Epithelial cell of proximal tubule (primary cell): ENCODE measurements around the gene LRMDA. TPM values are rescaled to one million over a fixed set of nuclear protein-coding genes. Genes with fewer than 3 reads are reported as not detected.

Experiments used
- DNase-seq: peaks from one replicate; pipeline ENCODE4 v3.0.0-alpha.2; 2011; ENCODE audit warnings: low read depth
- H3K4me3 ChIP-seq: 2 replicates; pipeline ENCODE4 v1.5.1; 2011; ENCODE audit warnings: low read depth, mild to moderate bottlenecking, low read length
- CTCF ChIP-seq: conservative IDR thresholded peaks from 2 replicates; pipeline ENCODE4 v1.5.1; 2012; ENCODE audit warnings: low read depth, mild to moderate bottlenecking, low read length
- total RNA-seq: library from RNA; depleted of rRNA; stranded (reverse); fragments of >200 nt; gene quantifications from 2 replicates; pipeline ENCODE4 v1.2.3, GENCODE V29; 2015

The LRMDA gene
- total RNA-seq, 1 donor from 2014 or later = 0.75 TPM

GRCh38 chr10:75438275-75438674 lies 6.9 kb downstream of the LRMDA start:
- no peak for DNase-seq
- no peak for TF ChIP-seq CTCF
- H3K4me3 ChIP-seq = no peak overlapping the region

GRCh38 chr10:75439811-75440210 lies 8.4 kb downstream of the LRMDA start:
- no peak for TF ChIP-seq CTCF

DNA sequence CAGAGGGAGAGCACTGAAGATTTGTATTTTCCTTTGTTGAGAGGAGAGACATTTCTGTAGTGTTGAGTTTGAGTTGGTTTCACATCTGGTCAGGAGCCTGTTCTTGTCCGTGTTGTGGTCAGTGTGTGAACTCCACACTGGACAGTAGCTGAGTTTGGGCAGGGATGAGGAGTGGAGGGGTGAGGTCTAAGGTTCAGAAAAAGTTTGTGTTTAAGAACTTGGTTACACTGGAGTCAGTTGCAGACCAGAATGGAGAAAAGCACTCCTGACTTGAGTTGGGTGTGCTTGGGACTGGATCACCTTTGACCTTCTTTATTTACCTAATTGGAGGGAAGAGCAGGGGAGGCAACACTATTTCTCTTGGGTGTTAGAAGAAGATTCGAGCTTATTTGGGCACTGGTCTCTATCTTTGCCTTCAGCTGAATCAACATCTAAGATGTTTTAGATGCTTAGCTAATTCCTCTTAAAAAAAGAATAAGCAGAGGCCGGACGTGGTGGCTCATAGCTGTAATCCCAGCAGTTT lies 8.9 kb downstream of the LRMDA start:
- DNase-seq = no peak
- TF ChIP-seq CTCF = no peak
- no peak overlapping the region for H3K4me3 ChIP-seq

More at GRCh38 chr10:75439811-75440210, 8.4 kb downstream of the LRMDA start:
- no peak for DNase-seq
- H3K4me3 ChIP-seq = no peak overlapping the region

DNA sequence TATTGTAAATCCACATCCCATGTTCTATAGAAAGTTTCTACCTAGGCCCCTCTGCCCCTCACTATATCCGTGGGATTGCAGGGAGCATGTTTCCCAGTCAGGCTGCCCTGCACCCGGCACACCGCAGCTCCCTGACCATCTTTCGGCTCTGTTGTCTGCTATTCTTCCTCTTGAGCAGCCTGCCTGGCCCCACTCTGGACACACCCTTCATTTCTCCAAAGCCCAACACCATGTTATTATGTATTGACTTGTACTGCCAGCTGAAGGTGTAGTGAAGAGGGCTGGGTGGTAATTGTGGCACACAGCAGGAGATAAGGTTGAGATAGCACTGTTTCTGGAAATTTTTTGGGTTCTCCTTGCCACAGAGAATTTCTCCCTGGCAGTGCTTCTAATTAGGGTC lies 9.8 kb downstream of the LRMDA start:
- no peak for DNase-seq
- TF ChIP-seq CTCF = no peak
- H3K4me3 ChIP-seq = no peak overlapping the region

DNA sequence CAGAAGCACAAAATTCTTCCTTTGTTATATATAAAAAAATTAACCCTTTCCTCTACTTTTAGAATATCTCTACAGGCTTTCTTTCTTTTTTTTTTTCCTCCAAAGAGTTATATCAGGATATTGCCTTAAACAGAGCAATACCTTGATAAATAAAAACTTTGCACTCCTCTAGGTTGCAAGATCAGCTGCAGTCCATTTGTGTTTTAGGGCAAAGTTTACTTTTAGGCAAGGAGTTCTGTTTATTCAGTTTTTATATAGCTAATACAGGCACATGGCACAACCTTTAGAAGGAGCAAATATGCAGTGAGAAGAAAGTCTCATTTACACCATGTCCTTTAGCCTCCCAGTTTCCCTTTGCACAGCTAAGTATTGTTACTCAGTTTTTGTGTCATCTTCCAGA lies 10.3 kb downstream of the LRMDA start:
- no peak overlapping the region for H3K4me3 ChIP-seq
- no peak for DNase-seq

DNA sequence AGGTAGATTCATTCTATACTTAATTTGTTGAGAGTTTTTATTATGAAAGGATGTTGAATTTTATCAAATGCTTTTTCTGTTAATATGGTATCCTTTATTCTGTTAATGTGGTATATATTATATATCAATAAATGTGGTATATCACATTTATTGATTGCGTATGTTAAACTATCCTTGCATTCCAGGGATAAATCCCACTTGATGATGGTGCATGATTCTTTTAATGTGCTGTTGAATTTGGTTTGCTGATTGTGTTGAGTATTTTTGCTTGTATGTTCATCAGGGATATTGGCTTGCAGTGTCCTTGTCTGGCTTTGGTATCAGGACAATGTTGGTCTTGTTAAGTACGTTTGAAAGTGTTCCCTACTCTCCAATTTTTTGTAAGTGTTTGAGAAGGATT lies 11.9 kb downstream of the LRMDA start:
- TF ChIP-seq CTCF = no peak
- no peak for DNase-seq
- no peak overlapping the region for H3K4me3 ChIP-seq

More for the DNA sequence above, 10.3 kb downstream of the LRMDA start:
- TF ChIP-seq CTCF = no peak

- DNase-seq = no peak
- no peak for TF ChIP-seq CTCF
These were observed 13.5 kb downstream of the LRMDA start for GRCh38 chr10:75444781-75445386.

More at GRCh38 chr10:75444781-75445386, 13.5 kb downstream of the LRMDA start:
- no peak overlapping the region for H3K4me3 ChIP-seq
